ENCODE measurements around the gene MLF2. TPM values are rescaled to one million over a fixed set of nuclear protein-coding genes. Genes with fewer than 3 reads are reported as not detected.

Gene MLF2
- total and polyA plus RNA-seq, 10 of the 15 experiments (the other 5 are each of a cell fraction or from before 2014, with no cell fraction given) = 13.5 to 222 (median 130) TPM

DNA sequence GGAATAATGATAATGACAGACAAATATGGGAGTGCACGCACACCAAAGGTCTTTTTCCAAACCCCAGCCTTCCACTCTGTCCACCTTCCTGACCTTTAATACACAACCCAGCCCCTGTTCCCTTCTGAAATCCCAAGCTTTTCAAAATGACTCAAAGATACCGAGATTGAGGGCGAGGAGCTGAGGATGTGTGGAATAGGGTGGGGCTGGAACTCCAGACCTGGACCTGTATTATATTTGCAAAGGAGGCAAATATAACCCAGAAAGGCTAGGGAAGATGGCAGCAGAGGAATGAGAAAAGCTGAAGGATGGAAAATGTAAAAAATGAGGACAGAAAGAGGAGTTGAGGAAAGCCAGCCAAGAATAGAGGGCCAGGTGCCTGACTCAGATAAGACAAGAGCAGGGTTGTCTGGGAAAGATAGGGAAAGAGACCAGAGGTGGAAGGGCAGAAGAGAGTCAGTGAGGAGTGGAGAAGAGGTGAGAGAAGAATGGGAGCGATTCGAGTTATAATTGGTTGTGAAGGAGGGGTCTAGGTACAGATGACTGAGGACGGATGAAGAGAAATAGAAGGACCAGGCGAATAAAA, 12.2 kb upstream of the MLF2 start:
- ChIA-PET SMC1A (ENCODE audit: uncharacterized antibody, unreplicated experiment) (interaction anchor here (1.6 to 4.2 kb wide), 2 partner anchors 11 to 12 kb away, joined by 14 to 39 read pairs; partner anchors contain the start of gene MLF2), RAD21 (ENCODE audit: unreplicated experiment) (interaction anchor here (1.0 to 4.1 kb wide), 8 partner anchors 9 to 60 kb away, joined by 3 to 51 read pairs (median 8); partner anchors contain the start of genes COPS7A and MLF2), POLR2A (interaction anchor here (0.5 to 3.2 kb wide), 13 partner anchors 7 to 152 kb away, joined by 3 to 60 read pairs (median 6); partner anchors contain the start of genes CD4, MLF2, USP5 and ZNF384), CTCF (interaction anchor here (0.7 to 3.5 kb wide), 5 partner anchors 11 to 71 kb away, joined by 3 to 67 read pairs (median 5); partner anchors contain the start of gene MLF2)
- FAIRE-seq (no peak), DNase-seq (ENCODE audit: low read depth, low spot score) (no peak), ATAC-seq (no peak)
- Histone ChIP-seq H3K79me2 (ENCODE audit: control insufficient read depth, insufficient read depth, low read length) (peaks cover 16% of the 10 kb centered on the region), H3K9me3 (replicated peaks; ENCODE audit: control insufficient read depth, insufficient read depth, low read length) (no peaks in the 10 kb centered on the region), H3K27me3 (replicated peaks in 1 of 2; ENCODE audit: control insufficient read depth in 2 of 2, insufficient read depth in 2 of 2, low read length in 1 of 2) (no peaks in the 10 kb centered on the region), H3K4me1 (ENCODE audit: control insufficient read depth, insufficient read depth, low read length) (peaks cover 30% of the 10 kb centered on the region), H3K4me3 (no peak overlapping the region; the same call in 1 of the 2 replicates), H3K27ac (ENCODE audit: control insufficient read depth, insufficient read depth) (peak overlapping the region; percentile 65), H3K9ac (ENCODE audit: control insufficient read depth, insufficient read depth, low read length) (no peak overlapping the region), H2AFZ (ENCODE audit: control insufficient read depth, low read depth, low read length) (no peak overlapping the region), H3K36me3 (ENCODE audit: control insufficient read depth in 2 of 2, insufficient read depth in 2 of 2, low read length in 1 of 2) (no peaks in the 10 kb centered on the region), H4K20me1 (ENCODE audit: control insufficient read depth, insufficient read depth) (no peaks in the 10 kb centered on the region), H3K4me2 (ENCODE audit: control insufficient read depth, insufficient read depth) (peak overlapping the region; percentile 90)
- intact Hi-C loops (cut with micrococcal nuclease; ENCODE audit: unreplicated experiment) (no loop called here), in situ Hi-C loops (cut with MboI) (no loop called here)
- WGBS (ENCODE audit: insufficient coverage, insufficient replicate concordance, low lambda C conversion rate, missing lambda C conversion rate) = 82% methylated on average over 7 of the region's 7 CpGs
- BruUV-seq (replicated peaks) = no TSS peak
- TF ChIP-seq MEF2B (IDR thresholded peaks at IDR 0.05; ENCODE audit: partially characterized antibody, poor library complexity, severe bottlenecking) (no peak), IRF5 (IDR thresholded peaks at IDR 0.05; ENCODE audit: borderline replicate concordance) (peak; percentile 40; the same call in 1 of the 2 replicates)

Data from GM12878 (cell line).